Measurements from ENCODE around the gene SV2B. TPM values are rescaled to one million over a fixed set of nuclear protein-coding genes. Genes with fewer than 3 reads are reported as not detected.

SV2B gene
- total and polyA plus RNA-seq, 2 donors (not counting 1 experiment from before 2014, with no cell fraction given) = not detected

DNA sequence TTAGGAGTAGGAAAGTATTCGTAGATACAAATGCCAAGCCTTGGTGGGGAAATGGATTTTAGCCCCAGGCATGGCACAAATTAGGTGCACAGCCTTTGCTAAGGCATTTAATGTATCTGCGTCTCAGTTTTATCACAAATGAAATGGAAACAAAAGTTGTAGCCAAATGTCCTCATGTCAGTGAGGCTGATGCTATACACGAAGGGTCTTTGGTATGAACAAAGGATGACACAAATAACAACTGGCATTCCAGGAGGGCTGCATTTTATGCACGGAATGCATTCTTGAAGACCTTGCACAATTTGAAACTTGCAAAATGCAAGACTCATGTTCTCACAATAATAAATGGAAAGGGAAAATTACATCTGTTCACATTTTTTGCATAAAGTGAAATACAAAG, 181.9 kb downstream of the SV2B start:
- no peak overlapping the region for H3K4me3 ChIP-seq (ENCODE audit: control extremely low read depth in 1 of 5, extremely low read depth in 1 of 5, insufficient read depth in 1 of 5, low read depth in 2 of 5, low read length in 4 of 5)
- H3K9me3 Mint-ChIP-seq (ENCODE audit: insufficient read depth) = no peaks in the 10 kb centered on the region
- ChIA-PET CTCF (no interaction called here), POLR2A (no interaction called here)
- intact Hi-C loops (cut with micrococcal nuclease) = no loop called here
- WGBS (ENCODE audit: insufficient coverage) = 91% methylated on average over 4 of the region's 4 CpGs
- no peaks in the 10 kb centered on the region for H3K4me1 Mint-ChIP-seq
- peaks cover 0 to 2% (median under 1%) of the 10 kb centered on the region in 4 experiments for H3K27me3 ChIP-seq (replicated peaks in 1 of 4; ENCODE audit: control extremely low read depth in 1 of 4, control insufficient read depth in 3 of 4, insufficient read depth in 4 of 4, low read length in 3 of 4)
- no peak overlapping the region for H3K27ac ChIP-seq (ENCODE audit: low read length in 2 of 2)
- no peaks in the 10 kb centered on the region for H4K20me1 ChIP-seq (ENCODE audit: control insufficient read depth, insufficient read depth, low read length, poor library complexity, severe bottlenecking)
- ATAC-seq (ENCODE audit: low read depth) (no peak), DNase-seq (no peak)
- H3K9me3 ChIP-seq (ENCODE audit: control extremely low read depth in 1 of 3, control insufficient read depth in 2 of 3, insufficient read depth in 1 of 3, low read length in 2 of 3) = peaks cover 0 to 1% (median 0%) of the 10 kb centered on the region in 3 donors
- H3K9ac ChIP-seq (ENCODE audit: low read length) = no peak overlapping the region
- H2AFZ ChIP-seq (ENCODE audit: insufficient read depth, low read depth, low read length, poor library complexity, severe bottlenecking) = no peak overlapping the region
- H3K27me3 Mint-ChIP-seq = peaks cover 40% of the 10 kb centered on the region
- no peak overlapping the region for H3K27ac Mint-ChIP-seq
- H3K4me2 ChIP-seq (replicated peaks; ENCODE audit: low read depth, low read length, poor library complexity, severe bottlenecking) = no peak overlapping the region
- H3K4me1 ChIP-seq (ENCODE audit: control insufficient read depth in 2 of 2, insufficient read depth in 2 of 2, low read length in 2 of 2) = no peaks in the 10 kb centered on the region
- no peak overlapping the region for H3K4me3 Mint-ChIP-seq
- H3K36me3 ChIP-seq (replicated peaks in 1 of 2; ENCODE audit: control extremely low read depth in 1 of 2, control insufficient read depth in 1 of 2, extremely low read depth in 1 of 2, insufficient read depth in 2 of 2, low read length in 1 of 2) = no peaks in the 10 kb centered on the region
- TF ChIP-seq, protein P1, sequence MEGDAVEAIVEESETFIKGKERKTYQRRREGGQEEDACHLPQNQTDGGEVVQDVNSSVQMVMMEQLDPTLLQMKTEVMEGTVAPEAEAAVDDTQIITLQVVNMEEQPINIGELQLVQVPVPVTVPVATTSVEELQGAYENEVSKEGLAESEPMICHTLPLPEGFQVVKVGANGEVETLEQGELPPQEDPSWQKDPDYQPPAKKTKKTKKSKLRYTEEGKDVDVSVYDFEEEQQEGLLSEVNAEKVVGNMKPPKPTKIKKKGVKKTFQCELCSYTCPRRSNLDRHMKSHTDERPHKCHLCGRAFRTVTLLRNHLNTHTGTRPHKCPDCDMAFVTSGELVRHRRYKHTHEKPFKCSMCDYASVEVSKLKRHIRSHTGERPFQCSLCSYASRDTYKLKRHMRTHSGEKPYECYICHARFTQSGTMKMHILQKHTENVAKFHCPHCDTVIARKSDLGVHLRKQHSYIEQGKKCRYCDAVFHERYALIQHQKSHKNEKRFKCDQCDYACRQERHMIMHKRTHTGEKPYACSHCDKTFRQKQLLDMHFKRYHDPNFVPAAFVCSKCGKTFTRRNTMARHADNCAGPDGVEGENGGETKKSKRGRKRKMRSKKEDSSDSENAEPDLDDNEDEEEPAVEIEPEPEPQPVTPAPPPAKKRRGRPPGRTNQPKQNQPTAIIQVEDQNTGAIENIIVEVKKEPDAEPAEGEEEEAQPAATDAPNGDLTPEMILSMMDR (IDR thresholded peaks at IDR 0.05) = no peak
- TF ChIP-seq EZH2 (IDR thresholded peaks at IDR 0.05; ENCODE audit: borderline replicate concordance, insufficient read depth, low read depth, low read length, poor library complexity, severe bottlenecking) = no peak
- no peaks in the 10 kb centered on the region for H3K79me2 ChIP-seq (ENCODE audit: control insufficient read depth, insufficient read depth, low read length)

DNA sequence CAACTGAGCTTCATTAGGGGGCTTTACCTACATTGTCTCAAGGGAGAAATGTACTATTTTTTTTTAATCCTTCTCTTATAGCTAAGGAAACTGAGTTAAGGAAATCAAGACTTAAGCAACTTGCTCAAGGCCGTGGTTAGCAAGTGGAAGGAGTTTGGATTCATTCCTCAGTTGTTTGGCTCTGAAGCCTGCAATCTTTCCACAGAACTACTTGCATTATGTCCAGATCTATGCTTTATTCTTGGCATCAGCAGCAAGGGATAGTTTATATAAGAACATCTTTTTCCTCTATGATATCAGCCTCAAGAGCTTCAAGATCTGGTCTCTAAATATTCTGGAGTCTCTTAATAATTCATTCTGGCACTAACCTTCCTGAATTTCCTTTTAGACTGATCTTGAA, 182.4 kb downstream of the SV2B start:
- no CpG with 5 or more reads among the region's 1 CpG for WGBS (ENCODE audit: insufficient coverage)
- Histone ChIP-seq H3K27me3 (replicated peaks in 1 of 4; ENCODE audit: control extremely low read depth in 1 of 4, control insufficient read depth in 3 of 4, insufficient read depth in 4 of 4, low read length in 3 of 4) (peaks cover 0 to 2% (median 0%) of the 10 kb centered on the region in 4 experiments), H3K27ac (ENCODE audit: low read length in 2 of 2) (no peak overlapping the region), H2AFZ (ENCODE audit: insufficient read depth, low read depth, low read length, poor library complexity, severe bottlenecking) (no peak overlapping the region), H3K79me2 (ENCODE audit: control insufficient read depth, insufficient read depth, low read length) (no peaks in the 10 kb centered on the region), H3K36me3 (replicated peaks in 1 of 2; ENCODE audit: control extremely low read depth in 1 of 2, control insufficient read depth in 1 of 2, extremely low read depth in 1 of 2, insufficient read depth in 2 of 2, low read length in 1 of 2) (no peaks in the 10 kb centered on the region), H3K4me2 (replicated peaks; ENCODE audit: low read depth, low read length, poor library complexity, severe bottlenecking) (no peak overlapping the region), H3K9me3 (ENCODE audit: control extremely low read depth in 1 of 3, control insufficient read depth in 2 of 3, insufficient read depth in 1 of 3, low read length in 2 of 3) (no peaks in the 10 kb centered on the region), H4K20me1 (ENCODE audit: control insufficient read depth, insufficient read depth, low read length, poor library complexity, severe bottlenecking) (no peaks in the 10 kb centered on the region), H3K9ac (ENCODE audit: low read length) (no peak overlapping the region), H3K4me3 (ENCODE audit: control extremely low read depth in 1 of 5, extremely low read depth in 1 of 5, insufficient read depth in 1 of 5, low read depth in 2 of 5, low read length in 4 of 5) (no peak overlapping the region), H3K4me1 (ENCODE audit: control insufficient read depth in 2 of 2, insufficient read depth in 2 of 2, low read length in 2 of 2) (no peaks in the 10 kb centered on the region)
- intact Hi-C loops (cut with micrococcal nuclease) = no loop called here
- TF ChIP-seq, protein P1 (IDR thresholded peaks at IDR 0.05) = no peak
- TF ChIP-seq EZH2 (IDR thresholded peaks at IDR 0.05; ENCODE audit: borderline replicate concordance, insufficient read depth, low read depth, low read length, poor library complexity, severe bottlenecking) = no peak
- ChIA-PET POLR2A (no interaction called here), CTCF (interaction anchor here (2.0 kb wide), 1 partner anchor 10 kb away, joined by 11 read pairs; no protein-coding TSS in a partner anchor)
- Mint-ChIP-seq H3K9me3 (ENCODE audit: insufficient read depth) (no peaks in the 10 kb centered on the region), H3K27ac (no peak overlapping the region), H3K27me3 (peaks cover 35% of the 10 kb centered on the region), H3K4me3 (no peak overlapping the region), H3K4me1 (no peaks in the 10 kb centered on the region)
- DNase-seq (no peak), ATAC-seq (ENCODE audit: low read depth) (no peak)

Data from B cell (primary cell).